ENCODE results near the gene VWA2. TPM values are rescaled to one million over a fixed set of nuclear protein-coding genes. Genes with fewer than 3 reads are reported as not detected.
"Not testable (repeated sequence)": the region's sequence is repeated elsewhere in the genome, so short reads cannot be mapped to it uniquely, and the experiment has no call there.

Gene VWA2
- total RNA-seq, 1 experiment from 2014 or later: 0.21 TPM

- H3K4me3 ChIP-seq (ENCODE audit: insufficient read depth, low read depth, low read length): no peak overlapping the region
- DNase-seq: no peak
- H3K27me3 ChIP-seq (ENCODE audit: control insufficient read depth, insufficient read depth, low read length): no peaks in the 10 kb centered on the region
- no peaks in the 10 kb centered on the region for H3K36me3 ChIP-seq (replicated peaks; ENCODE audit: control insufficient read depth, insufficient read depth, low read length)
These were observed 80.6 kb downstream of the VWA2 start for GRCh38 chr10:114319406-114320248.

GRCh38 chr10:114320249-114321116 lies 81.4 kb downstream of the VWA2 start:
- H3K4me3 ChIP-seq (ENCODE audit: insufficient read depth, low read depth, low read length): no peak overlapping the region

GRCh38 chr10:114322344-114322743 lies 83.3 kb downstream of the VWA2 start:
- DNase-seq: no peak
- H3K36me3 ChIP-seq (replicated peaks; ENCODE audit: control insufficient read depth, insufficient read depth, low read length): no peaks in the 10 kb centered on the region

More at GRCh38 chr10:114320249-114321116, 81.4 kb downstream of the VWA2 start:
- peak; percentile 67 for DNase-seq
- Histone ChIP-seq H3K27me3 (ENCODE audit: control insufficient read depth, insufficient read depth, low read length) (no peaks in the 10 kb centered on the region), H3K36me3 (replicated peaks; ENCODE audit: control insufficient read depth, insufficient read depth, low read length) (no peaks in the 10 kb centered on the region)

GRCh38 chr10:114323023-114323422 lies 84.0 kb downstream of the VWA2 start:
- Histone ChIP-seq H3K4me3 (ENCODE audit: insufficient read depth, low read depth, low read length) (no peak overlapping the region), H3K27me3 (ENCODE audit: control insufficient read depth, insufficient read depth, low read length) (no peaks in the 10 kb centered on the region), H3K36me3 (replicated peaks; ENCODE audit: control insufficient read depth, insufficient read depth, low read length) (no peaks in the 10 kb centered on the region)
- no peak for DNase-seq

More at GRCh38 chr10:114322344-114322743, 83.3 kb downstream of the VWA2 start:
- no peak overlapping the region for H3K4me3 ChIP-seq (ENCODE audit: insufficient read depth, low read depth, low read length)
- no peaks in the 10 kb centered on the region for H3K27me3 ChIP-seq (ENCODE audit: control insufficient read depth, insufficient read depth, low read length)

GRCh38 chr10:114326795-114327194 lies 87.7 kb downstream of the VWA2 start:
- Histone ChIP-seq H3K36me3 (replicated peaks; ENCODE audit: control insufficient read depth, insufficient read depth, low read length) (no peaks in the 10 kb centered on the region), H3K27me3 (ENCODE audit: control insufficient read depth, insufficient read depth, low read length) (no peaks in the 10 kb centered on the region), H3K4me3 (ENCODE audit: insufficient read depth, low read depth, low read length) (no peak overlapping the region)
- DNase-seq: no peak

- no peaks in the 10 kb centered on the region for H3K27me3 ChIP-seq (ENCODE audit: control insufficient read depth, insufficient read depth, low read length)
- no peak overlapping the region for H3K4me3 ChIP-seq (ENCODE audit: insufficient read depth, low read depth, low read length)
- DNase-seq: no peak
- H3K36me3 ChIP-seq (replicated peaks; ENCODE audit: control insufficient read depth, insufficient read depth, low read length): no peaks in the 10 kb centered on the region
These were observed 88.7 kb downstream of the VWA2 start for GRCh38 chr10:114327537-114328440.

- H3K27me3 ChIP-seq (ENCODE audit: control insufficient read depth, insufficient read depth, low read length): no peaks in the 10 kb centered on the region
- no peak overlapping the region for H3K4me3 ChIP-seq (ENCODE audit: insufficient read depth, low read depth, low read length)
- no peak for DNase-seq
These were observed 89.4 kb downstream of the VWA2 start for GRCh38 chr10:114328441-114328812.

GRCh38 chr10:114328874-114329273 lies 89.8 kb downstream of the VWA2 start:
- Histone ChIP-seq H3K27me3 (ENCODE audit: control insufficient read depth, insufficient read depth, low read length) (no peaks in the 10 kb centered on the region), H3K4me3 (ENCODE audit: insufficient read depth, low read depth, low read length) (no peak overlapping the region), H3K36me3 (replicated peaks; ENCODE audit: control insufficient read depth, insufficient read depth, low read length) (no peaks in the 10 kb centered on the region)
- DNase-seq: no peak

More at GRCh38 chr10:114328441-114328812, 89.4 kb downstream of the VWA2 start:
- H3K36me3 ChIP-seq (replicated peaks; ENCODE audit: control insufficient read depth, insufficient read depth, low read length): no peaks in the 10 kb centered on the region

GRCh38 chr10:114329634-114330365 lies 90.7 kb downstream of the VWA2 start:
- Histone ChIP-seq H3K27me3 (ENCODE audit: control insufficient read depth, insufficient read depth, low read length) (no peaks in the 10 kb centered on the region), H3K4me3 (ENCODE audit: insufficient read depth, low read depth, low read length) (no peak overlapping the region), H3K36me3 (replicated peaks; ENCODE audit: control insufficient read depth, insufficient read depth, low read length) (no peaks in the 10 kb centered on the region)
- no peak for DNase-seq

GRCh38 chr10:114332301-114333192 lies 93.5 kb downstream of the VWA2 start:
- H3K36me3 ChIP-seq (replicated peaks; ENCODE audit: control insufficient read depth, insufficient read depth, low read length): no peaks in the 10 kb centered on the region
- H3K27me3 ChIP-seq (ENCODE audit: control insufficient read depth, insufficient read depth, low read length): no peaks in the 10 kb centered on the region
- DNase-seq: no peak
- no peak overlapping the region for H3K4me3 ChIP-seq (ENCODE audit: insufficient read depth, low read depth, low read length)

- H3K27me3 ChIP-seq (ENCODE audit: control insufficient read depth, insufficient read depth, low read length); H3K36me3 ChIP-seq (replicated peaks; ENCODE audit: control insufficient read depth, insufficient read depth, low read length); H3K4me3 ChIP-seq (ENCODE audit: insufficient read depth, low read depth, low read length); DNase-seq: not testable (repeated sequence)
These were observed 94.4 kb downstream of the VWA2 start for GRCh38 chr10:114333441-114333840.

- DNase-seq: no peak
- no peak overlapping the region for H3K4me3 ChIP-seq (ENCODE audit: insufficient read depth, low read depth, low read length)
- no peaks in the 10 kb centered on the region for H3K36me3 ChIP-seq (replicated peaks; ENCODE audit: control insufficient read depth, insufficient read depth, low read length)
- H3K27me3 ChIP-seq (ENCODE audit: control insufficient read depth, insufficient read depth, low read length): no peaks in the 10 kb centered on the region
These were observed 95.2 kb downstream of the VWA2 start for GRCh38 chr10:114334301-114334700.

- H3K27me3 ChIP-seq (ENCODE audit: control insufficient read depth, insufficient read depth, low read length): no peaks in the 10 kb centered on the region
- H3K4me3 ChIP-seq (ENCODE audit: insufficient read depth, low read depth, low read length): no peak overlapping the region
- no peak for DNase-seq
- H3K36me3 ChIP-seq (replicated peaks; ENCODE audit: control insufficient read depth, insufficient read depth, low read length): no peaks in the 10 kb centered on the region
These were observed 96.6 kb downstream of the VWA2 start for GRCh38 chr10:114335614-114336013.
